KBM-7 (cell line): ENCODE results near the gene PSMC4.
A peak's percentile ranks its signal among the peaks of the same experiment; 100 is the strongest.
"Not testable (repeated sequence)": the region's sequence is repeated elsewhere in the genome, so short reads cannot be mapped to it uniquely, and the experiment has no call there.

Experiments
- DNase-seq: peaks from one replicate; pipeline ENCODE4 v3.0.0-alpha.2; 2015
- in situ Hi-C: fragments of 300-500 bp; cut with MboI; formaldehyde crosslinking; loops from 2 replicates; pipeline ENCODE4 v1.14.3; 2020; ENCODE audit warnings: low sequenced_read_pairs, low pct_unique_long_range_greater_than_20kb, mixed read lengths

Gene PSMC4

GRCh38 chr19:39941615-39942365, 29.2 kb upstream of the PSMC4 start:
- peak; percentile 92 for DNase-seq
- in situ Hi-C loops, result no loop called here

GRCh38 chr19:39942366-39942730, 28.6 kb upstream of the PSMC4 start:
- DNase-seq, result no peak
- in situ Hi-C loops, result no loop called here

GRCh38 chr19:39943586-39943985, 27.4 kb upstream of the PSMC4 start:
- in situ Hi-C loops, result no loop called here

GRCh38 chr19:39946532-39946931, 24.4 kb upstream of the PSMC4 start:
- in situ Hi-C loops, result no loop called here
- DNase-seq, result peak; percentile 45

More at GRCh38 chr19:39943586-39943985, 27.4 kb upstream of the PSMC4 start:
- DNase-seq, result no peak

GRCh38 chr19:39949026-39949747, 21.8 kb upstream of the PSMC4 start:
- DNase-seq, result no peak
- in situ Hi-C loops, result no loop called here

- no peak for DNase-seq
- in situ Hi-C loops, result no loop called here
These were observed 19.8 kb upstream of the PSMC4 start for GRCh38 chr19:39951065-39951650.

- in situ Hi-C loops, result no loop called here
- no peak for DNase-seq
These were observed 19.3 kb upstream of the PSMC4 start for GRCh38 chr19:39951686-39952085.

- in situ Hi-C loops, result no loop called here
- no peak for DNase-seq
These were observed 17.1 kb upstream of the PSMC4 start for GRCh38 chr19:39953915-39954314.

- in situ Hi-C loops, DNase-seq: not testable (repeated sequence)
These were observed 13.1 kb upstream of the PSMC4 start for GRCh38 chr19:39957886-39958285.

- in situ Hi-C loops, result not testable (repeated sequence)
These were observed 12.0 kb upstream of the PSMC4 start for GRCh38 chr19:39958942-39959341.

GRCh38 chr19:39959407-39959806, 11.6 kb upstream of the PSMC4 start:
- in situ Hi-C loops, result not testable (repeated sequence)
- DNase-seq, result peak; percentile 18

More at GRCh38 chr19:39958942-39959341, 12.0 kb upstream of the PSMC4 start:
- DNase-seq, result not testable (repeated sequence)

- no peak for DNase-seq
- in situ Hi-C loops, result no loop called here
These were observed 7.1 kb upstream of the PSMC4 start for GRCh38 chr19:39963898-39964297.

- in situ Hi-C loops, result no loop called here
- no peak for DNase-seq
These were observed 4.3 kb upstream of the PSMC4 start for GRCh38 chr19:39966617-39967016.

- in situ Hi-C loops, result no loop called here
- DNase-seq, result no peak
These were observed 3.4 kb upstream of the PSMC4 start for GRCh38 chr19:39967561-39967960.

GRCh38 chr19:39968789-39969188, 2.2 kb upstream of the PSMC4 start:
- DNase-seq, result no peak
- in situ Hi-C loops, result no loop called here

GRCh38 chr19:39969266-39969665, 1.7 kb upstream of the PSMC4 start:
- DNase-seq, result no peak
- in situ Hi-C loops, result no loop called here

- no peak for DNase-seq
- in situ Hi-C loops, result no loop called here
These were observed 1.1 kb upstream of the PSMC4 start for GRCh38 chr19:39969681-39970424.

GRCh38 chr19:39970425-39970674, 615 bp upstream of the PSMC4 start:
- in situ Hi-C loops, result no loop called here
- no peak for DNase-seq

- DNase-seq, result no peak
- in situ Hi-C loops, result no loop called here
These were observed 543 bp downstream of the PSMC4 start for GRCh38 chr19:39971380-39972035.
